Endometrium (tissue), 2 donors: ENCODE data around the gene CLDND2.

Experiments
- FAIRE-seq: peaks from 2 replicates; lab custom pipeline; 2012; peaks lifted over from hg19 to GRCh38; lab: Jason Lieb, UNC
- donor health status: control.
- donor health status: control.

CLDND2 gene

GRCh38 chr19:51354103-51354741 is 14.6 kb downstream of the CLDND2 start:
- no peak for FAIRE-seq

DNA sequence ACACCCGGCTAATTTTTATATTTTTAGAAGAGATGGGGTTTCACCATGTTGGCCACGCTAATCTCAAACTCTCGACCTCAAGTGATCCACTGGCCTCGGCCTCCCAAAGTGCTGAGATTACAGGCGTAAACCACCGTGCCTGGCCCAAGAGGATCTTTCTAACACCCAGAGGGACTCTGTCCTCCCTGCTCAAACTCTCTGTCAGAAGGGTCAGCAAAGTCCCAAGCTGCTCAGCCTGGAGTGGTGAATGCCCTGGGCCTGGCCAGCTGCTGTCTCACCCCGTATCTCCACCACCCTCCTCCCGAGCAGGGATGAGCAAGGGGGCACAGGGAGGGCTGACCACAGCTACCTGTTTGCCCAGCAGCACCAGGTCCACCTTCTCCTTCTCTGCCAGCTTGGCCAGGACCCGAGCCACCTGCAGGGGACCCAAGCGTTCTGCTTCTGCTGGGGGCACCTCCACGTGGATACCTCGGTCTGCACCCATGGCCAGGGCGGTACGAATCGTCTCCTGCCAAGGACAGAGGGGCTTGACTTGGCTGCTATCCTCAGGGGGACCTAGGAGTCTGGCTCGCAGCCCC is 15.9 kb downstream of the CLDND2 start:
- FAIRE-seq, result no peak

DNA sequence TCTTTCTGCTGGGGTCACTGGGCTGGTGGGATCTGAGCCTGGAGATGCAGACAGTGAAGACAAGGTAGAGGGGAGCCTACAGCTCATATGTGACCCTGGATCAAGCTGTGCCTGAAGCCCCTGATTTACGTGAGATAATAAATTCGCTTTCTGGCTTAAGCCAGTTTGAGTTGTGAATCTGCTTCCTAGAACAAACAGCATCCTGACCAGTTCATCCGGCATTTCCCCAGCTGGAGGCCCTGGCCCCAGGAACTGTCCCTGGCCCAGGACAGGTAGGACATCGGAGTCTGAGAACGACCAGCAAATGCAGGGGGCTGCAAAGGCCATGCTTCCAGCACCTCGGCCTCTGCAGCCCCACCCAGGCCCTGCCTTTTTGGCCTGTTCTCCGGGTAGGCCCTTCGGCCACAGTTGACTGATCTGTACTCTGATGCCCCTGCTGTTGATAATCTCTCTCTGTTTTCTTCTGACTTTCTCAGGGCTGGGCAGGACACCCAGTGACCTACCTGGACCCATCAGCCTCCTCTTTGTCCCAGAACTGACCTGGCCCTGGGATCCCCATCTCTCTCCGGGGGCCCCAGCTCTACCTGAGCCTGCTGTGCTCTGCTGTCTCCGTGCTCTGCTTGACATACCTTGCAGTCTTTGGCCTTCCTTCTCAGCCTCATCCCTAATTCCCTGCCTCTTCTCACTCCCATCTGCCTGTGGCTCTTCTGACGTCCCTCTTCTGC is 17.4 kb downstream of the CLDND2 start:
- no peak for FAIRE-seq

DNA sequence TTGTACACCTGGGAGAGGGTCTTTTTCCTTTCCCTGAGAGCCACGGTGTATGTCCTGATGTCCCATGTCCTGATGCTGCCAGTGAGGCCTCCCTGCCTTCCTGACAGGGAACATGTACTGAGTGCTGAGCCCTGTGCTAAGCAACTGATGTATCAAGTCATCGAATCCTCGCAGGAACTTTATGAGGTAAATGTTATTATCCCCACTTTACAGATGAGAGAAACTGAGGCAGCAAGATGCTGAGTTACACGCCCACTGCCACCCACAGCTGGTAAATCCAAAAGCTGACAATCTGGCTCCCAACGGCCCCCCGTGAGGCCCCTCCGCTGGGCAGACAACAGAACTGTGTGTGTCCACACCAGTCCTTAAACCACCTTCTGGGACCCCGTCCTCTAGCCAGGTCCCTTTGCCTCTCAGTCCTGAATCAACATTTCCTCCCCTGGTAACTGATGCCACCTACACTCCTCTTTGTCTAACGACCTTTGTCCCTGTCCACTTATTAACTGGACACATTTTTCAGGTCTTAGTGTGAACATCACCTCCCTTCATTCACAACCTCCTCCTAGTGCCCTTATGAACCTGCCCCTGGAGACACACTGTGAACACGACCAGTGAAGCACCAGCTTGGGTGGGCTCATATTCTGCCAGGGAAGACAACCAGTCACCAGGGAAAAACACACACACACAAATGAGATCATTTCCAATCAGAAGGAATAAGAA is 21.4 kb downstream of the CLDND2 start:
- FAIRE-seq, result no peak

- FAIRE-seq, result no peak
Observed at GRCh38 chr19:51346742-51347141, 22.1 kb downstream of the CLDND2 start.

- no peak for FAIRE-seq
Observed at GRCh38 chr19:51345076-51345620, 23.7 kb downstream of the CLDND2 start.

DNA sequence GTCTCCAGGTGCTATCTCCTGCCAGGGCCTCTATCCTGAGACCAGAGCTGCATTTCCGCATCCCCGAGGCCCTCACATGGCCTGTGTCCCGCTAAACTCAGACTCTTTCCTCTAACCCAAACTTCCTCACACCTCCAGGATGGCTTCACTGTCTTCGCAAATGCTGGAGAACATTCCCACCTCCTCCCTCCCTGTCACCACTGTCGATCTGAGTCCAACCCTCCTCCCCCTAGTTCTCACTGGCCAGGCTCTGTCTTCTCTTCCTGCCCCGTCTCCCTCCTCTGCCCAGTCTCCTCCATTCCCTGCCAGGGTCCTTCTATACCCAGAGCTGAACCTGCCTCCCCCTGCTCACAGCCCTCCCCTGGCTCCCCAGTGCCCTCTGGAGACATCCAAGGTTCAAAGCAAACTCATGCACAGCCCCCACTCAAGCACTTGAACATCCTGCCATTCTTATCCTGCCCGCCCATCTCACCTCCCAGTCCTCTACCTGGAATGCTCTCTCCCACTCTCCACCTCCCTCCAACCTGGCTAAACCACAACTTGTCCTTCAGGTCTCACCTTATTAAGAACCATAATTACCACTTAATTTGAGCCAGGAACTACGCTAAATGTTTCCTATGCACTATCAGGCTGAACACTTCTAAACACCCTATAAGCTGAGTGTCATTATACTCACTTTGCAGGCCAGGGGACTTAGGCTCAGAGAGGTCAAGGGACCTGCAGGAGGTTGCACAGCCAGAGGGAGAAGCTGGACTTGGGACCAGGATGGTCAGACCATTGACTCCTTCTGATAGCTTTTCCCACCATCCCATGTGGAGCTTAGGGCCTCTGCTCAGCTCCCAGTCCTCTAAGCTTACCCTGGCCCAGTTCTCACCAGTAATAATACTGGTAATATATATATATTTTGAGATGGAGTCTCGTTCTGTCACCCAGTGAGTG is 25.9 kb downstream of the CLDND2 start:
- no peak for FAIRE-seq

DNA sequence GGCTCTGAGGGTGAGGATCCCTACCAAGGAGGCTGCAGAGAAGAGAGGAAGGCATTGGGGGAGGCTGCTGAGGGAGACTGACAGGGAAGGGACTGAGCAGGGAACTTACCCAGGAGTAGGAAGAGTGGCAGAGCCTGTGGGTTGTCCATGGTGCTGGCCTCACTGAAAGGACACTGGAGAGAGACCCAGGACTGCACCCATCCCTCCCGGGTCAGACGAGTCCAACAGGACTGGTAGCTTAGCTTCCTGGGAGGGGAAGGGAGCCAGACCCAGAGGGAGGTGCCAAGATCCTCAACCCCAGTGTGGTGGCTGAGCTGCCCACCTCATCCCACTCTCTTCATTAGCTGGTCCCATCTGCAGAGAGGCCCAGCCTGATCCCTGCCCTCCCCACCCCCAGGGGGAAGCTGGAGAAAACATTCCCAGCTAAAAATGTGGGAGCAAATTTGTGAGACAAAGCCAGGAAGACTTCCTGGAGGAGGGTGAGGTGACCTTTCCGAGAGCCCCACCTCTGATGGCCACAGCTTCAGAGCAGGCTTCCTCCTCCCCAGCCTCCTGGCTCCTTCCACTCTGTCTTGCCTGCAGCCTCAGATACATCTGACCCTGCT is 26.7 kb downstream of the CLDND2 start, which contains the start of gene VSIG10L:
TSS of gene VSIG10L (minus strand) at position 164 of the 605 bp plus-strand sequence. CDS start at position 149, 15 bp downstream.
- no peak for FAIRE-seq

GRCh38 chr19:51341066-51341465 is 27.7 kb downstream of the CLDND2 start:
- no peak for FAIRE-seq

DNA sequence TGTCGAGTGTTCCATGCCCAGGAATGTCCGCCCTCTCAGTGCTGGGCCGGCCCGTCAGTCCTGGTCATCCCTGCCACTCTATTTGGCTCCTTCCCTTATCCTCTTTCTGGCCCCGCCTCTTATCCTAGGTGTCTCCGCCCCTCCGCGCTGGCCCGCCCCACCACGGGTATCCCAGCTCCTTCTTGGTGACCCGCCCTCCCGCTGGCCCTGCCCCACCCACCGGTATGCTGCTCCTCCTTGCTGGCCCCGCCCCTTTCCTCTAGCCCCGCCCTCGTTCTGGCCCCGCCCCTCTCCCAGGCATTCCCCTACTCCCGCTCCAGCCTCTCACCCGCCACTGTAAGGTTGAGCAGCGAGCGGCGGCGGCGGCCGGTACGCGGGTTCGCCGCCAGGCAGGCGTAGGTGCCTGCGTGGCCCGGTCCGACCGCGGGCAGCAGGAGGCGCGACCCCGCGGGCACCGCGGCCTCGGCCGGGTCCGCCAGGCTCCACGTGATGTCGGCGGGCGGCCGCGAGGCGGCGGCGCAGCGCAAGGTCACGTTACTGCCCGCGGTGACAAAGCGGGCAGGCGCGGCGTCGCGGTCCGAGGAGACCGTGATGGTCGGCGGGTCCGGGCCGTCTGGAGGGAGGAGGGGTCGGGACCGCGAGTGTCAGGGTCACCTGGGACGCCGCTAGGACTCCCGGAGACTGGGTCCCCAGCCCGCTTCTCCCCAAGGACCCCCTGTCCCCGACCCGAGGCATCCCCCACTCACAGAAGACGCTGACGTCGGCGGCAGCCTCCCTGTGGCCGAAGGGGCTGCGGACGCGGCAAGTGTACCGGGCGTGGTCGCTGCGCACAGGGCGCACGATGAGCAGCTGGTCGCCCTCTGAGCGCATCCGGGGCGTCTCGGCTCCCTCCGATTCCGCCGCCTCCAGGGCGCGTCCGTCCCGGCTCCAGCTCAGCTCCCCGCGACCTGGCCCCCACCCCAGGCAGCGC is 28.8 kb downstream of the CLDND2 start:
- FAIRE-seq, result no peak

DNA sequence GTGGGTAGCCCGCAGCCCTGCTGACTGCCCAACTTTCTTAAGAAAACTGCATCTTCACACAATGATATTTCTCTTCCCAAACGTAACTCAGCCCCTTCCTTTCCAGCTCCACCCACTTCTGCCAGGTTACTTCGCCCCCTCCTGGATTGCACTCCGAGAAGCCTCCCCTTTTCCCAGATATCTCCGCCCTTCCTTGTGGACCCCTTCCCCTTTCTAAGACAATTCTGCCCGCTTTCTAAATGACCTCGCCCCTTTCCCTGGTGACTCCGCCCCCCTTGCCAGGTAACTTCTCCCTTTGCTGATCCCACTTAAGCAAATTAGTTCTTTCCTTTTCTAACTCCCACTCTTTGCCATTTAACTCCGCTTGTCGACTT is 29.5 kb downstream of the CLDND2 start:
- FAIRE-seq, result no peak

DNA sequence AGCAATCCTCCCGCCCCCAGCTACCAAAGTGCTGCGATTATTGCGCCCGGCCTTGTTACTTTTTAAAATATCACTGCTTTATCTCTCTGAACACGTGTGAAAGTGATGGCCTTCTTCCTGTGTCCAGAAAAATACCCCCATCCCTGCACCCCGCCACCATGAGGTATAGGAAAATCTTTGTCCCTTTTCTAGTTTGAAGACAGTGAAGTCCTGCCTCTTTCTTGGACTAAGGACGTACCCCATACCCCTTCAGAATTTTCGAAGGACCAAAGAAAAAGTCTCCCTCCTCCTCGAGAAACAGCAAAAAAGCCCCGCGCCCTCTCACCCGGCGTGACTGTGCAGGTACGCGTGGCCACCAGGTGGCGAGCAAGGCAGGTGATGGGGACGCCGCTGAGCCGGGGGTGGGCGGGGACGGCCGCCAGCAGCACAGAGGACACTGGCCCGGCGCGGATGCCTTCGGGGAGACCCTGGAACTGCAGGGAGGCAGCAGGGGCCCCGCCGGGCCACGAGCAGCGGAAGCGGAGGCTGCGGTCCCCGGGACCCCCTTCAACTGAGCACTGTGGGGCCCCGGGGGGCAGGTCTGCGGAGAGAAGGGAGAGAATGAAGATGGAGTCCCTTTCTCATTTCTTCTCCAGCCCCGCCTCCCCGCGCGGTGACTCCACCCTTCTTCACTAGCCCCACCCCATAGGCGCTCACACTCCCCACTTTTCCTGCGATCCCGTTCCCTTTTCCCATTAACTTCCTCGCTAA is 30.1 kb downstream of the CLDND2 start:
- no peak for FAIRE-seq

DNA sequence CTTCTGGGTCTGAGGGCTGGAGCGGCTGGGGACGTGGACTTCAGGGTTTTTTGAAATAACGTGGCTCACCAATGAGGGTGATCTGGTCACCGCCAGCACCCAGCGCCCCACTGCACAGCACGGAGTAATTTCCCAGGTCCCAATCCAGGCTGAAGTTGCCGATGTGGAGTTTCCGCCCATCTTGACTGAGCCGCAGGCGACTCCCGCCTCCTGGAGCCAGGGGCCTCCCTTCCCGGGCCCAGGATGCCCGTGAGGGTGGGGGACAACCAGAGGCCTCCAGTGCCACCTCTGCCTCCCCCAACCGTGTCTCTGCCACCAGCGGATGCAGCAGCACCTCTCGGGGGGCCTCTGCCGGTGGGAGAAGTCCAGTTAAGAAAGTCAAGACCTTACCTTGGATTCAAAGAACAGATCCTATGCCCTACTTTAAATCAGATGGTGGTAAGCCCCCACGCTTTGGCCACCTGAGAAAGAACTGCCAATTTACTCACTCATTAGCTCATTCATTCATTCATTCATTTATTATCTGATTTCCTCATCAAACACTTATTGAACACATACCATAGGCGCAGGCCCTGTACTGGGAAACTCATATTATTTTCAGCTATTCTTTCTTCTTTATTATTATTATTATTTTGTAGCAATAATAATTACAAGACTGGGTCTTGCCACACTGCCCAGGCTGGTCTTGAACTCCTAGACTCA is 30.8 kb downstream of the CLDND2 start:
- no peak for FAIRE-seq

DNA sequence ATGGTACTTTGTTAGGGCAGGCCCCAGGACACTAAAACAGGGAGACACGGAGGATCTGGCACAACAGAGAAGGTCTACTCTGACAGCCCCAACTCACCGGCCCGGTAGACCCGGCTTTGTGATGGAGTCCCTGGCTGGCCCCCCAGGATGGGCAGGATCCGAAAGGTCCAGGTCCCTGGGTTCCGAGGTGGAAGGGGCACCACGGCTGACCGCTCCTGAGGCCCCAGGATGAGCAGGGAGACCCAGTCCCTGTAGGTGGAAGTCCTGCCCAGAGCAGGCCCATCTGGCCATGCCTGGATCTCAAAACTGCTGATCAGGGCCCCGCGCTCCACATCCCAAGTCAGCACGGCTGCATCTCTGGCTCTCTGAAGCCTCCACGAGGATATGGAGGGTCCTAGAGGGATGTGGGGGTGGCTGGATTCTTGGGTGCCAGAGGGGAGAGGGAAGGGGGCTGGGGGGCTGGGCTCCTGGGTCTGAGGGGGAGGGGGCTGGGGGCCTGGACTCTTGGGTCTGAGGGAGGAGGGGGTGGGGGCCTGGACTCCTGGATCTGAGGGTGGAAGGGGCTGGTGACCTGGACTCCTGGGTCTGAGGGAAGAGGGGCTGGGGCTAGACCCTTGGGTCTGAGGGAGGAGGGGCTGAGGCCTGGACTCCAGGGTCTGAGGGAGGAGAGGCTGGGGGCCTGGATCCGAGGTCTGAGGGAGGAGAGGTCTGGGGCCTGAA is 31.5 kb downstream of the CLDND2 start:
- no peak for FAIRE-seq

- no peak for FAIRE-seq
Observed at GRCh38 chr19:51333836-51334460, 34.9 kb downstream of the CLDND2 start.

GRCh38 chr19:51331716-51332115 is 37.1 kb downstream of the CLDND2 start:
- no peak for FAIRE-seq

GRCh38 chr19:51331193-51331592 is 37.6 kb downstream of the CLDND2 start:
- no peak for FAIRE-seq
